Measurements from ENCODE around the gene TSTD1.
"Not testable (repeated sequence)": the region's sequence is repeated elsewhere in the genome, so short reads cannot be mapped to it uniquely, and the experiment has no call there.

Gene TSTD1

DNA sequence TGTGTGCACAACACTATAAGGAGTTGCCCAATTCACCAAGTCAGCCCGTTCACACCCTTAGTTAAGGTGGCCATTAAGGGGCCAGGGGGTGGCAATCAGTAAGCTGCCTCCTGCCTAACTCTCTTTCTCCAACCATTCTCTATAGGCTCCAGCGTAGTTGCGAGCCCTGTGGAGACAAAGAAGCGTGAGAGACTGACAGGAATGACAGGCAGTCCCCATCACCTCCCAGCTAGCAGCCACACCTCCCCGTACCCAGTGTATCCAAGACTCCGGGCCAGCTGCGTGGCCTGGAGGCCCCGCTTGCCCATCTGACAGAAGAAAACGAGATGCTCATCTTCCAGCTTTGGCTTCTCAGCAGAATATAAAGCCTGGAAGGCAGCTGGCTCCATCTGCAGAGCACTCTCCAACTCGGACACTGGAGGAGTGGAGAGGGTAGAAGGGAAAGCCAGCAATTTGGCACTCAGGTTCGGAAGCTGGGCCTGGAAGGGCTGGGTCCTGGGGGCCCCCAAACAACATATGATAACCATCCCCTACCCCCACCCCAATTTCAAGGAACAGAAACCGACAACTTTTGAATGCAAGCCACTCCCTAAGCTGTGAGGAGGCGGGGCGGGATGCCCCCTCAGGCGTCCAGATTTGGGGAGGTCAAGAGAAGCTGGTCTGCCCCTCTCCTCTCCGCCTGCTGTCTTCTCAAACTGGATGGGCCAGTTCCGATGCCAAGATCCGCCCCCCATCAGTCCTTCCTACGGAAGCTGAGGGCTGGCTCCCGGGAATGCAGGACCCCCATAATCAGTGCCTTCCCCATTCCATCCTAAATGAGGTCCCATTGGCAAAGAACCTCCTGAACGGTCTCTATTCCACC lies 872 bp downstream of the TSTD1 start:
- peak overlapping the region; percentile 88 for H3K4me3 ChIP-seq (ENCODE audit: low read depth, low read length)

GRCh38 chr1:161033751-161034150 lies 5.0 kb downstream of the TSTD1 start:
- no peak overlapping the region for H3K4me3 ChIP-seq (ENCODE audit: low read depth, low read length)

DNA sequence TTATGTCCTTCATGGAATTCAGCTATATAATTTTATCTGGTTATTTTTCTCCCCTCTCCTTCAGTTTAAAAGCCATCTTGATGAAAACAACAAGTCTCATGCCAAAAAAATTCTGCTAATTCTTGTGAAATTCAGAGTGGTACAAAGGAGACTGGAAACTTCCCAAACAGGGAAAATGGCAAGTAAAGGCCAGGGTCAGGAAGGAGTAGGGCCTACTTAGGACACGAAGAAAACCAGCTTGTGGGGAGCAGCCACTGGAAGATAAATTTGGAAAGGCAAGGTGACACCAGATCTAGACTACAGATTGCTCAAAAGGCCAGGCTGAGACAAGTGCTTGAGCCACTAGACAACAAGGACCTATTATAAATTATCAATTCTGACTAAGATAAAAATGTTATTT lies 6.4 kb downstream of the TSTD1 start:
- no peak overlapping the region for H3K4me3 ChIP-seq (ENCODE audit: low read depth, low read length)

GRCh38 chr1:161031874-161032273 lies 6.9 kb downstream of the TSTD1 start:
- H3K4me3 ChIP-seq (ENCODE audit: low read depth, low read length): no peak overlapping the region

DNA sequence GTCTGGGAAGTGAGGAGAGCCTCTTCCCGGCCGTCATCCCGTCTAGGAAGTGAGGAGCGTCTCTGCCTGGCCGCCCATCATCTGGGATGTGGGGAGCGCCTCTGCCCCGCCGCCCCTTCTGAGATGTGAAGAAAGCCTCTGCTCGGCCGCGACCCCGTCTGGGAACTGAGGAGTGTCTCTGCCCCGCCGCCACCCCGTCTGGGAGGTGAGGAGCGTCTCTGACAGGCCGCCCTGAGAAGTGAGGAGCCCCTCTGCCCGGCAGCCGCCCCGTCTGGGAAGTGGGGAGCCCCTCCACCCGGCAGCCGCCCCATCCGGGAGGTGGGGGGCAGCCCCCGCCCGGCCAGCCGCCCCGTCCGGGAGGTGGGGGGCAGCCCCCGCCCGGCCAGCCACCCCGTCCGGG lies 9.3 kb downstream of the TSTD1 start:
- not testable (repeated sequence) for H3K4me3 ChIP-seq (ENCODE audit: low read depth, low read length)

GRCh38 chr1:161026954-161027353 lies 11.8 kb downstream of the TSTD1 start:
- not testable (repeated sequence) for H3K4me3 ChIP-seq (ENCODE audit: low read depth, low read length)

GRCh38 chr1:161022432-161022831 lies 16.3 kb downstream of the TSTD1 start:
- not testable (repeated sequence) for H3K4me3 ChIP-seq (ENCODE audit: low read depth, low read length)

DNA sequence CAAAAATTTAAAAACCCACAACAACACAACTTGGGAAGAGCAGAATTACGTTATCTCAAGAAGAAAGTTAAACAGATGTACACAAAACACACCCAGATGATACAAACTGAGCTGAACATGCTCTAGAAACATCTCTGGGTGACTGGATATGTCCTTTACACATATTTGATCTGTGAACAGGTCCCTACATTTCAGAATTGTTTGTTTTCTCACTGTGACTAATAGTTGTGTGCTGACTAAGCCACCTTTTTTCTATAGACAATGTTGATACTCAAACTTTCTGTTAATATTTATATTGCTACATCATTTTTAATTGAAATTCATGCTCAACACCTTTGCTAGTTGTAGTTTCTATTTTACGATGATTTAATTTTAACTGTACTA lies 16.8 kb downstream of the TSTD1 start:
- H3K4me3 ChIP-seq (ENCODE audit: low read depth, low read length): no peak overlapping the region

- H3K4me3 ChIP-seq (ENCODE audit: low read depth, low read length): peak overlapping the region; percentile 98
These were observed 17.4 kb downstream of the TSTD1 start for GRCh38 chr1:161021165-161021969.

GRCh38 chr1:161020509-161021164 lies 18.1 kb downstream of the TSTD1 start, which contains the start of gene F11R:
TSS of gene F11R (minus strand) at chr1:161021152. CDS start at chr1:161021073, 79 bp downstream.
- peak within 1 kb of the TSS; percentile 98 for H3K4me3 ChIP-seq (ENCODE audit: low read depth, low read length)

GRCh38 chr1:161019751-161020495 lies 18.8 kb downstream of the TSTD1 start:
- peak overlapping the region; percentile 98 for H3K4me3 ChIP-seq (ENCODE audit: low read depth, low read length)

DNA sequence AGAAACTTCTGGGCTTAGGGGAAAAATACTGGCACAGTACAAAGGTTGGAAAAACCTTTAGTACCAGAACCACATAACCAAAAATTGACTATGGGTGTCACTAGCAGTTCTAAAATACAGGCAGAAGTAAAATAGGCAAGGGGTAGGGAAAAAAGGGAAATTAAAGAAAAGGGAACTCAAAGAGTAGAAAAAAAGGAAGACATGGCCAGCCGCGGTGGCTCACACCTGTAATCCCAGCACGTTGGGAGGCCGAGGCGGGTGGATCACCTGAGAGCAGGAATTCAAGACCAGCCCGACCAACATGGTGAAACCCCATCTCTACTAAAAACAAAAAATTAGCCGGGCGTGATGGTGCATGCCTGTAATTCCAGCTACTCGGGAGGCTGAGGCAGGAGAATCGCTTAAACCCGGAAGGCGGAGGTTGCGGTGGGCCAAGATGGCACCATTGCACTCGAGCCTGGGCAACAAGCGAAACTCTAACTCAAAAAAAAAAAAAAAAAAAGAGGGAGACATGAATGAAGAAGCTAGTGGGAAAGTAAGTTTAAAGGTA lies 19.6 kb downstream of the TSTD1 start:
- H3K4me3 ChIP-seq (ENCODE audit: low read depth, low read length): peak overlapping the region; percentile 98

- no peak overlapping the region for H3K4me3 ChIP-seq (ENCODE audit: low read depth, low read length)
These were observed 20.2 kb downstream of the TSTD1 start for GRCh38 chr1:161018631-161018930.

DNA sequence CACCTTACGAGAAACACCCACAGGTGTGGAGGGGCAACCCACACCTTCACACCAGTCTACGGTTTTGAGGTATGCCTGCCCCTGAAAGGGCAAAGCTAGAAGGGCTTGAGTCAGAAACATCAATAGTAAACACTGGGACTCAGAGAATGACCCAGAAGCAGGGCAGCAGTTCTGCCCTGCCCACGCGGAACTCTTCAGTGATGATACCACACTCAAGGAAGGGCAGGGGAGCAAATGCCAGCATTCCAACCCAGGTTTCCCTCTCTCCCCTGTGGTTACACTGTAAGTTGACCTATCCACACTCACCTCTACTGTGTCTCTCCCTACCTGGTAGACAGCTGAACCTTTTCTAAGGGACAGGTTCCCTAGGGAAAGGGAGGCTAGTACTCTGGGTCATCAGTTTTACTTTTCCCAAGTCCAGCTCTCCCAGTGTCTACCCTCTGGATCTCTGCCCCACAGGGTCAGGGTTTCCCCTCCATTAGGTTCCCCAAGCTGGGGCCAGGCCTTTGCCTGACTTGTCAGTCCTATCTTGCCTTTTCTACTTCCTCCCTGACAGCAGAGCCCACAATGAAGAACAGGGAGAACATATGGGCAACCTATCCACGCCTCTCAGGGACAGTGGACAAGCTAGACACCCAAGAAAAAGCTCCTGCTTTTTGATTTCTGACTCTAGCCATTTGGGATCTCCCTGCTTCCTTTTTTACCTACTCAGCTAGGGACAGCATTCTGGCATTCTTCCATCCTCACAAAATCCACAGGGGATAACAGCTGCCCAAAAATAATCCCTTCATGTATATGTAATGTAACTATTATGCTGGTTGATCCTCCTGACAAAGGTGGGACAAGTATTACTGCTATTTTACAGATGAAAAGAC lies 20.8 kb downstream of the TSTD1 start:
- no peak overlapping the region for H3K4me3 ChIP-seq (ENCODE audit: low read depth, low read length)

DNA sequence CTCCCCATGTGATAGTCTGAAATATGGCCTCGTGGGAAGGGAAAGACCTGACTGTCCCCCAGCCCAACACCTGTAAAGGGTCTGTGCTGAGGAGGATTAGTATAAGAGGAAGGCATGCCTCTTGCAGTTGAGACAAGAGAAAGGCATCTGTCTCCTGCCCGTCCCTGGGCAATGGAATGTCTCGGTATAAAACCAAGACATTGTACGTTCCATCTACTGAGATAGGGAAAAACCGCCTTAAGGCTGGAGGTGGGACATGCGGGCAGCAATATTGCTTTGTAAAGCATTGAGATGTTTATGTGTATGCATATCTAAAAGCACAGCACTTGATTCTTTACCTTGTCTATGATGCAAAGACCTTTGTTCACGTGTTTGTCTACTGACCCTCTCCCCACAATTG lies 21.6 kb downstream of the TSTD1 start:
- H3K4me3 ChIP-seq (ENCODE audit: low read depth, low read length): not testable (repeated sequence)

- H3K4me3 ChIP-seq (ENCODE audit: low read depth, low read length): not testable (repeated sequence)
These were observed 22.1 kb downstream of the TSTD1 start for GRCh38 chr1:161016683-161017082.

DNA sequence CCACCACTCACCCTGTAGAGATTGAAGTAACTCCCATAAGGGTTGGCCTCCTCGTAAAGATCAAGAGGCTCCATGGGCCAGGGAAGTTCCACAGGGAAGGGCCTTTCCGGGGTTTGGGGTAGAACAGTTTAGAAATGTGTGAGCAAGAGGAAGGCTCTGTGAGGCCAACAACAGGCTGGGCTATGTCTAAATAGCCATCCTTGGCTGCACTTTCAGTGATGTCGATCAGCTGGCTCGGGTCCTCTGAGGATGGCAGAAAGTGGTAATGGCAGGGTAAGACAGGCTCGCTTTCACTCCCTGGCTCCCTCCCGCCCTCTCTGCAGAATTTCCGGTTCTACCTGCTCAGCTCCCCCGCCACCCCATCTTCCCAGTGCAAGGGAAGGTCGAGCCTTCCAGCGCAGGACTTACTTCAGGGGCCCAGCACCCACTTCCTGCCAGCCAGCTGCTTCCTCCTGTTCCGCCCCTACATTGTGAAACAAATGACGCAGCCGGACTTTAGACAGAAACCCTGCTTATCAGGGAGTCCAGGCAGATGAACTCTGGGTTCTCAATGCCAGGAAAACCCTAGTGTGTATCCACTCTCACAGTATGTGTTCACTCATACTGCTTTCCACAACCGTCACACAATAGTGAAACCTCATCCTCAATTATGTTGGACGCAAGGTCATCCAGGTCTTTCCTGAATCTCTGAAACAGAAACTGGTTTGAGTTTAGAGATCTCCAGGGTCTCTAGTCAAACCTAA lies 25.1 kb downstream of the TSTD1 start:
- H3K4me3 ChIP-seq (ENCODE audit: low read depth, low read length): no peak overlapping the region

DNA sequence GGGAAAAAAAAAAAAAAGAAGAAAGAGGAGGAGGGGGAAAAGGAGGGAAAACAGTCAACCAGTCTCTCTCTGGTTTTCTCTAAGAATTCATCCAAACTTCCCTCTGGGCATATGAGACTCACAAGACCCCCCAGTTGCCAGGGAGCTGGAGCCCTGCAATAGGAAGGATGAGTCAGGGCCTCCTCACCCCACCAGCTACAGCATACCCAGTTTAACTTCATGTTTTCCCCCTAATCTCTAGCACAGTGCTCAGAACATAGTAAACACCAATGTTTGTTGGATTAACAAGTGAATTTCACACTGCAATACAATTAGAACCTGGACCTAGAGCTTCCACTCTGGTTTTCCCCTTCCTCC lies 25.7 kb downstream of the TSTD1 start:
- H3K4me3 ChIP-seq (ENCODE audit: low read depth, low read length): no peak overlapping the region

DNA sequence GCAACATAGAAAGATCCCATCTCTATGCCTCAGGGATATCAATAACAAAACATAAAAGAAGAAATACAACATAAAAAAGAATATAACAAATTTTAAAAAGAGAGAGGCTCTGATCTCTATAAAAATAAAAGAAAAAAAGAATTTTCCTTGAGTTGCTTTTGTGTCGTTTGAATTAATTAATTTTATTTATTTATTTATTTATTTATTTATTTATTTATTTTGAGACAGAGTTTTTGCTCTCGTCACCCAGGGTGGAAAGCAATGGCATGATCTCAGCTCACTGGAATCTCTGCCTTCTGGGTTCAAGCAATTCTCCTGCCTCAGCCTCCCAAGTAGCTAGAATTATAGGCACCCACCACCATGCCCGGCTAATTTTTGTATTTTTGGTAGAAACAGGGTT lies 26.3 kb downstream of the TSTD1 start:
- H3K4me3 ChIP-seq (ENCODE audit: low read depth, low read length): no peak overlapping the region

Data from iPS-11a (cell line).